ENCODE results near the gene CTNND2. TPM values are rescaled to one million over a fixed set of nuclear protein-coding genes. Genes with fewer than 3 reads are reported as not detected.

The CTNND2 gene
- polyA plus RNA-seq, 1 donor = 0.75 TPM

DNA sequence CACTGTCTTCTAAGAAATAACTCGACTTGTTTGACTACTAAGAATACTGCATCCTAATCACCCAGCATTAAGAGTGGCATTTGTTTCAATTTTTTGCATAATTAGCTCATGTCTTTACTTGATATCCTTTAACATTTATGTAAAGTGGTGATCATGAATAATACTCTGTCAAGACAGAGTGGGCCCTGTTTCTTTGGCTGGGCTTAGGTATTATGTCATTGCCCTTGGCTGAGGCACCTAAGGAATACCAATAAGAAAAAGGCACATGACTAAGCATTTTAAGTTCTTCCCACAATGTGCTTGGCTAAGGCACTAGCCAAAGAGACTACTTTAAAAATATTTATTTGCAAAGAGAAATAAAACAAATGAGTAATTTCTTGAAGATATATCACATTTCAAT, 308.1 kb downstream of the CTNND2 start:
- DNase-seq (ENCODE audit: low read depth) = no peak

DNA sequence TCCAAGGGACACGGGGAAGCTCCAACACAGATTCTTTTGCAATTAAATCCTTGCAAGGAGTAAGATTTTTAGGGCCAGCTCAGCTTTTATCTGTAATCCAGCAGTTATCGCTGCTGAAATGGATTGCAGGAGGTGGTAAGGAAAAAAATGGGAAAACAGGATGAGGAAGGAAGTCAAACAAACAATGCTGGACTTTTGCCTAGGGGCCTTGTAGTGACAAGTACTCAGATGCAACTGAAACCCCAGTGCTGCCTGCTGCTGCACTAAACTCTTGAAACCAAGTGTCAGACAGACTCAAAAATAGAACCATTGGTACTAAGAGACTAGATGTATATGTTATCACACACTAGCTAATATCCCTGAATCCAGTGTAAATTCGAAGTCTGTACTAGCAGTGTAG, 309.2 kb downstream of the CTNND2 start:
- DNase-seq (ENCODE audit: low read depth) = no peak

DNA sequence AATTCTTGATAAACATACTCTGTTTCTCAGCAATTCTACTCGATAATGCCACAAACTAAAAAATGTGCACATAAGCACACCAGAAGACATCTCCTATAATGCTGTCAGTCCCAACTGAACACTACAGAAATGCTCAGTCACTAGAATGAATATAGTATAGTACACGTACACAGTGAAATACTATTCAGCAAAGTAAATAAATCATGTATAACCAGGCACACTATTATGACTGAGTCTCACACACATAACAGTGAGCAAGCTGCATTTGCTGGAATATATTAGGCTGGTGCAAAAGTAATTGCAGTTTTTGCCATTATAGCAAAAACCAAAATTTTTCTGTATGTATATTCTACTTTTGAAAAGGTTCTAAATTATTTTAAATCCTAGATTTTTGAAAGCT, 310.2 kb downstream of the CTNND2 start:
- no peak for DNase-seq (ENCODE audit: low read depth)

DNA sequence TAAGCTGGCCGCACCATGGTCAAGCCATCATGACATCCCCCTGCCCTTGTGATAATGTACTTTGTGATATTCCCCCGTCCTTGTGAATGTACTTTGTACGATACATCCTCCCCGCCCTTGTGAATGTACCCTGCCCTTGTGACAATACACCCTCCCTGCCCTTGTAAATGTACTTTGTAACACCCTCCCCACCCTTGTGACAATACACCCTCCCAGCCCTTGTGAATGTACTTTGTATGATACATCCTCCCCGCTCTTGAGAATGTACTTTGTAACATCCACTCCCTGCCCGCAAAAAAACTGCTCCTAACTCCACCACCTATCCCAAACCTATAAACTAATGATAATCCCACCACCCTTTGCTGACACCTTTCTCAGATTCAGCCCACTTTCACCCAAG, 313.8 kb downstream of the CTNND2 start:
- no peak for DNase-seq (ENCODE audit: low read depth)

- no peak for DNase-seq (ENCODE audit: low read depth)
Observed at GRCh38 chr5:11588803-11589202, 315.4 kb downstream of the CTNND2 start.

- DNase-seq (ENCODE audit: low read depth) = no peak
Observed at GRCh38 chr5:11584017-11584416, 320.2 kb downstream of the CTNND2 start.

DNA sequence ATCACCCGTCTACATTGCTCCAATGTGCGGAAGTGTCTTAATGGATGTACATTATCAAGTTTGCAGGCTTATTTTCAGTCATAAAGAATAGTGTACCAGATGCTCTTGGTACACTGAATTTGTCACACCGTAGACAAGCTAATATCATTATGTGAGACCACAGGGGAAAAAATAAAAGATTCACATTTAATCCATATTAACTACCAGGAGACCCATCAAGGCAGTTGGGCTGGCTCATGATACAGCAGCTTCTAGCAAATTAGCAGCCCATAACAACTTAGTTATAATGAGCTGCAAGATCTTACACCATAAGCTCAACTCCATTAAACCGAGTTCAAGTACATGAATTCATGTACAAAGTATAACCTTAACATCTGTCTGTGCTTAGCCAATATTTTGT, 324.9 kb downstream of the CTNND2 start:
- no peak for DNase-seq (ENCODE audit: low read depth)

GRCh38 chr5:11574787-11575186, 329.5 kb downstream of the CTNND2 start:
- no peak for DNase-seq (ENCODE audit: low read depth)

DNA sequence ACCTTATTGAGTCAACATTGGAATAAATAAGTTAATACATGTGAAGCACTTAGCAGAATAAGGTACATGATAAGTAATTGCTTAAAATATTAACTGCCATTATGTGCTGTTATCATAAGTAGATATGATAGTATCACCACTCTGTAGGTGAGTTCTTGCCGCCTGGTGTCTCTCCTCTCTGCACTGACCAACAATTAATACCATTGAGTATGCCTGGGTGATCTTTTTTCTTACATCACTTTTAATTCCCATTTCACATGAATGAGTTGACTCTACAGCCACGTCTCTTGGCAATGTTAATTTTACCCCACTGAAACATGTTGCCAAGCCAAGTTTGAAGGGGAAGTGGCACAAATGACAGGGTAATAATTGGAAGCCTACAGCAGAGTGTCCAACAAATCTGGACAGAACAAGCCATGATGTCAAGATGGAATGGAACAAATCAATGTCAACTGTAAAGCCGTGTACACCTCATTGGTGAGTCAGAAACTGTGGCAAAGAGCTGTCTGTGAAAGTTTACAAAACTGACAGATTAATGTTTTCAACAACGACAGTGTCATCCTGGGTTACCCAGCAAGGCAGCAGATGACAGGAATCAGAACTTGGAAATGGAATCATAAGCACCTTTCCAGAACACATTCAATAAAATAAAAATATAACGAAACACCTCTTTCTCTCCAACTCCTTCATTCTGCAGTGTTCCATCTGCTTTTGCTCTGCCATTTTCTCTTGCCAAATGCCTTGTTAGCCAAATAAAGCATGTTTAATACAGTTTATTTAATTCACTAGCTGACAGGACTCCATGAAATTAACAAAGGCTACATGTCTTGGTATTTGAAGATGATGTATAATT, 330.9 kb downstream of the CTNND2 start:
- DNase-seq (ENCODE audit: low read depth) = no peak

GRCh38 chr5:11564706-11565105, 339.5 kb downstream of the CTNND2 start:
- DNase-seq (ENCODE audit: low read depth) = no peak

- DNase-seq (ENCODE audit: low read depth) = no peak
Observed at GRCh38 chr5:11563822-11564221, 340.4 kb downstream of the CTNND2 start.

- DNase-seq (ENCODE audit: low read depth) = no peak
Observed at GRCh38 chr5:11560915-11561697, 343.1 kb downstream of the CTNND2 start.

DNA sequence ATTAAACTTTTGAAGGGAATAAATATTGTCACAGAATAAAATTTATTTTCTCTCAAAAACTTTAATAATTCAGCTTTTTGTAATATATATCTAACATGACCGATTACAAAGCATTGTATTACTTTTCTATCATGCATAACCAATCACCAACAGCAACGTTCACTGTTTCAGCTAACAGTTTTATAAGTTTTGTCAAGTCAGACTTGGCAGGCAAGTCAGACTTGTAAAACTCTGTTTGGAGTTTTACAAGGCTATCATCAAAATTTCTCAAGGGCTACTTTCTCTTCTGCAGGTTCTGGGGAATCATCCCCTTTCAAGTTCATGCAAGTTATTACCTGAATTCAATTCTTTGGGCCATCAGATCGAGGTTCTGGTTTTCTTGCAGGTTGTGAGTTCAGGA, 347.2 kb downstream of the CTNND2 start:
- no peak for DNase-seq (ENCODE audit: low read depth)

DNA sequence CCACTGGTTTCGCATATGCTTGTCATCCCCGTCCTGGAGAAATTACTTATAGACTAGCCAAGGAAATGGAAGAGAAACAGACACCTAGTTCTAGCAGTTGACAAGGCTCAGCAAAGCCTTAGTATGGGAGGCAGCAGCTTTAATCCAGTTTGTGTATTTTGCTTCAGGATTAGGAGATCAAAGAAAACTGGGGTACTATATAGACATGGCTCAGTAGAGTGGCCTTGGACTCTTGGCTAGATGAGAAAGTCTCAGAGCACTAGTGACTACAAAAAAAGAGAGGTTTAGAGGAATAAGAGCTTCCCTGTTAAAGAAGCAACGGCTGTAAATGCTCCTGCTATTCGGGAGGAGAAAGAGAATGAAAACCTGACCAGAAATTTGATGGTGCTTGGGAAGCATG, 349.1 kb downstream of the CTNND2 start:
- DNase-seq (ENCODE audit: low read depth) = no peak

GRCh38 chr5:11547730-11548129, 356.5 kb downstream of the CTNND2 start:
- no peak for DNase-seq (ENCODE audit: low read depth)

GRCh38 chr5:11547140-11547539, 357.1 kb downstream of the CTNND2 start:
- no peak for DNase-seq (ENCODE audit: low read depth)

DNA sequence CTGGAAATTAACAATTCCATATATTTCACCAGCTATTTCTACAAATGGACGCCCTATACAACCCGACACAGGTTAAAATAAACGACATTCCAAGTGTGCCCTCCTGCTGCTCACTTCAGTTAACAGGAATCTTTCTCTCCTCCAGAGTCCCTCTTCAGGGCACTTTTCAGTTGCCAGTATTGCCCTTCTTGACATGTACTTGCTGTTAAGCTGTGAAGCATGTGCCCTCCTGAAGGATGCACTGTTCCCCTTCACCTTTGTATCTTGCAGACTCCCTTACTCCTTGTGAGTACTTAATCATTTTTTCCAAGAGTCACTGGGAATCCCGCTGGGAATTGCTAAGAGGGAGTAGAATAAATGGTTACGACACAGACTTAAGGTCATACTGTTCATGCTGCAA, 364.1 kb downstream of the CTNND2 start:
- DNase-seq (ENCODE audit: low read depth) = no peak

GRCh38 chr5:11531811-11532555, 372.3 kb downstream of the CTNND2 start:
- no peak for DNase-seq (ENCODE audit: low read depth)

GRCh38 chr5:11528720-11529119, 375.5 kb downstream of the CTNND2 start:
- no peak for DNase-seq (ENCODE audit: low read depth)

DNA sequence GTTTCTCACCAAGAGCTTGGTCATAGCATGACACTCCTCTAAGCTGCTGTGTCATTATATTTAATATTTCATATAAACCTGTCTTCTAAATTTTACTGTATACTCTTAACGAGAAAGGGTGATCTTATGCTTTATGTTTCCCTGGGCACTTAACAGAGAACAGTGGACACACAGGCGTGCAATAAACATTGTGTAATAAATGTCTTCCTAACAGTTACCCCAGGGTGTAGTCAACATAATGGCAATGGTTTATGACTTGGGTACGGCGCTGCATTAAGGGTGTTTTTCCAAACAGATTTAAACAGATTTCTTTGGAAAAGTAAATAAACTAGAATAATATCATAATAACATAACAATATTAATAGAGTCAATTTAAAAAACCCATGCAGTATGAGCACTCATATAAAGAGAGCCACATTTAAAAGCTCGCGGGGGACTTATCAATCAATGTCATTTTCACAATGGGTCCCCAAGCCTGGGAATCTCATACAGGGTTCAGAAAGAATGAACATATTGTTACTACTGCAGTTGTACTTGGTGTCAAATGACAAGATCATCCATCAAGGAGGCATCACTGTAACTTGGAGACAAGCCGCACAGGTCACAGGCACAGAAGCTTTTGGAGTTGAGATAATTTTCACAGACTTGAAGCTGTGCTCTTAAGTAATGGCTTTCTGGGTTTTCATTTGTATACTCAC, 376.4 kb downstream of the CTNND2 start:
- DNase-seq (ENCODE audit: low read depth) = no peak

GRCh38 chr5:11525020-11525419, 379.2 kb downstream of the CTNND2 start:
- DNase-seq (ENCODE audit: low read depth) = no peak

DNA sequence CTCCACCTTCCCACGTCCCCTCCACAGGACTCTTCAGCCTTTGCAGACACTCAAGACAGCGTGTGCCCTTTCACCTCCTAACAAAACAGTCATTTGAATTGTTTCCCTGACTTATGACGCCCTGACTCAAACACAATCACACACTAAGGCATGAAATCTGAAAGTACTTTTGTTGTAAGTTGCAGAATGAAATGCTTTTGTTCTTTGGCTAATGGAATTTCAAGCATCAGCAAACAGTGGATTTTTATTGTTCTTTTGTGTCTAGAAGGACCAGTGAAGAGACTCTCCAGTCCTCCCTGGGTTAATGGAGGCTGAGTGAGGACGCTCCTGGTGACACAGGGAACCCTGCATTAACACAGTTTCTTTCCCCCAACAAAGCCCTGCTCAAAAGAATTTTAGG, 380.1 kb downstream of the CTNND2 start:
- DNase-seq (ENCODE audit: low read depth) = no peak
